HCT116 (cell line): ENCODE data around the gene PLPP2. TPM values are rescaled to one million over a fixed set of nuclear protein-coding genes. Genes with fewer than 3 reads are reported as not detected.

Experiments
- ATAC-seq: fragments of 200-7000 bp; cut with Tn5 transposase; 2 replicates; pipeline ENCODE4 v1.9.1; 2020; ENCODE audit warnings: mild to moderate bottlenecking, moderate library complexity
- BruUV-seq: library from RNA; stranded (reverse); fragments of 400-500 nt; replicated peaks from 2 replicates; lab custom pipeline; 2021; lab: Mats Ljungman, UMichigan
- CTCF ChIA-PET: fragments of 300-600 bp; sonication (Branson Sonifier 250); formaldehyde crosslinking; loops from one replicate; lab custom pipeline; 2021; ENCODE audit warnings: antibody characterized with exemption; lab: Charles Lee
- POLR2A ChIA-PET: fragments of 300-600, 350-600 bp; sonication (Branson Sonifier 250); formaldehyde crosslinking; loops from one replicate; lab custom pipeline; 2021; ENCODE audit warnings: antibody characterized with exemption; lab: Charles Lee
- RAD21 ChIA-PET, 2 experiments: fragments of 300-600 bp; sonication (Branson Sonifier 250); formaldehyde crosslinking; loops; one replicate each; lab custom pipeline; 2023; ENCODE audit warnings: low total read pairs in 2 of 2; ENCODE audit not compliant: uncharacterized antibody in 2 of 2, unreplicated experiment in 2 of 2, low non-redundant PET in 1 of 2; lab: Charles Lee
- DNase-seq: peaks from one replicate; pipeline ENCODE4 v3.0.0-alpha.2; 2010; ENCODE audit warnings: low read depth, low spot score
- H2AFZ ChIP-seq: fragments of 200-600 bp; shearing (Covaris generic), sonication (generic); 2 replicates; pipeline ENCODE4 v1.6.1; 2017; ENCODE audit warnings: low read depth, mixed run types, mixed read lengths, antibody characterized with exemption, low read length; ENCODE audit not compliant: poor library complexity, severe bottlenecking
- H3K27ac ChIP-seq: 2 replicates; pipeline ENCODE4 v1.5.1; 2012; ENCODE audit warnings: low read depth, low read length
- H3K27me3 ChIP-seq: fragments of 200-600 bp; sonication (generic); 2 replicates; pipeline ENCODE4 v1.6.1; 2016; ENCODE audit warnings: mixed run types, low read length, mixed read lengths; ENCODE audit not compliant: insufficient read depth
- H3K36me3 ChIP-seq, 2 experiments: fragments of 200-500 bp in 1 of 2; fragments of 200-600 bp in 1 of 2; sonication (Bioruptor generic) in 1 of 2; sonication (generic) in 1 of 2; 2 replicates each; pipeline versions ENCODE4 v1.5.1 to v1.6.1; 2014 to 2016; ENCODE audit warnings: low read length in 2 of 2, inconsistent platforms in 1 of 2, mixed read lengths in 1 of 2, mixed run types in 1 of 2; ENCODE audit not compliant: insufficient read depth in 2 of 2, control insufficient read depth in 1 of 2
- H3K4me1 ChIP-seq, 2 experiments: fragments of 200-600 bp in 1 of 2; sonication (generic) in 1 of 2; 2 replicates each; pipeline versions ENCODE4 v1.5.1 to v1.6.1; 2012 to 2017; ENCODE audit warnings: low read length in 2 of 2, inconsistent platforms in 1 of 2, mild to moderate bottlenecking in 1 of 2, mixed read lengths in 1 of 2, mixed run types in 1 of 2, moderate library complexity in 1 of 2; ENCODE audit not compliant: insufficient read depth in 2 of 2, control insufficient read depth in 1 of 2
- H3K4me2 ChIP-seq: fragments of 200-600 bp; sonication (generic); 2 replicates; pipeline ENCODE4 v1.6.1; 2017; ENCODE audit warnings: mixed run types, low read length, mixed read lengths
- H3K4me3 ChIP-seq, 2 experiments: fragments of 200-600 bp in 1 of 2; sonication (generic) in 1 of 2; replicated peaks in 1 of 2; 2 replicates each; pipeline ENCODE4 v1.5.1; 2011 to 2016; ENCODE audit warnings: low read length in 2 of 2, control low read depth in 1 of 2, low read depth in 1 of 2, mild to moderate bottlenecking in 1 of 2, mixed read lengths in 1 of 2, mixed run types in 1 of 2
- H3K79me2 ChIP-seq: fragments of 200-600 bp; sonication (generic); 2 replicates; pipeline ENCODE4 v1.6.1; 2017; ENCODE audit warnings: mild to moderate bottlenecking, mixed run types, low read length, moderate library complexity, mixed read lengths; ENCODE audit not compliant: insufficient read depth
- H3K9ac ChIP-seq: fragments of 200-600 bp; sonication (generic); 2 replicates; pipeline ENCODE4 v1.6.1; 2016; ENCODE audit warnings: low read length, mixed read lengths
- H3K9me2 ChIP-seq: fragments of 200-600 bp; sonication (generic), shearing (Covaris generic); 2 replicates; pipeline ENCODE4 v1.6.1; 2017; ENCODE audit warnings: mixed run types, mild to moderate bottlenecking, moderate library complexity; ENCODE audit not compliant: insufficient read depth
- H3K9me3 ChIP-seq, 2 experiments: fragments of 200-500 bp in 1 of 2; fragments of 200-600 bp in 1 of 2; sonication (Bioruptor generic) in 1 of 2; sonication (generic) in 1 of 2; 2 replicates each; pipeline ENCODE4 v1.6.1; 2014 to 2017; ENCODE audit warnings: low read length in 2 of 2, mixed read lengths in 2 of 2, inconsistent platforms in 1 of 2, low read depth in 1 of 2, mild to moderate bottlenecking in 1 of 2, mixed run types in 1 of 2, moderate library complexity in 1 of 2; ENCODE audit not compliant: control insufficient read depth in 1 of 2, insufficient read depth in 1 of 2
- H4K20me1 ChIP-seq: fragments of 200-600 bp; sonication (generic), shearing (Covaris generic); 2 replicates; pipeline ENCODE4 v1.6.1; 2017; ENCODE audit warnings: mixed run types, mild to moderate bottlenecking, moderate library complexity; ENCODE audit not compliant: insufficient read depth
- EGR1 ChIP-seq: IDR thresholded peaks from 2 replicates; pipeline ENCODE4 v1.6.1; 2012; ENCODE audit warnings: low read depth
- FOSL1 ChIP-seq: IDR thresholded peaks from 2 replicates; pipeline ENCODE4 v1.6.1; 2012; ENCODE audit warnings: low read depth
- POLR2A ChIP-seq: IDR thresholded peaks from 2 replicates; pipeline ENCODE4 v1.7.0; 2011; ENCODE audit warnings: borderline replicate concordance; ENCODE audit not compliant: insufficient read depth, insufficient read length; ENCODE audit errors: extremely low read depth
- RAD21 ChIP-seq: IDR thresholded peaks from 2 replicates; pipeline ENCODE4 v1.6.1; 2012; ENCODE audit warnings: low read depth, mild to moderate bottlenecking
- SIN3A ChIP-seq: IDR thresholded peaks from 2 replicates; pipeline ENCODE4 v1.6.1; 2012; ENCODE audit warnings: low read depth
- SRF ChIP-seq: IDR thresholded peaks from 2 replicates; pipeline ENCODE4 v1.6.1; 2012; ENCODE audit warnings: low read depth
- intact Hi-C: fragments of 100-400 bp; cut with micrococcal nuclease; formaldehyde crosslinking; loops from 2 replicates; pipeline ENCODE4 v1.10.0; 2022
- total RNA-seq: library from RNA; stranded (reverse); gene quantifications from one replicate; pipeline ENCODE4 v1.2.1, GENCODE V29; 2021; ENCODE audit not compliant: unreplicated experiment
- TF ChIP-seq, protein P1 (sequence below): IDR thresholded peaks from 2 replicates; pipeline ENCODE4 v1.6.1; 2012
- TF ChIP-seq, protein P2 (sequence below): IDR thresholded peaks from 2 replicates; pipeline ENCODE4 v1.6.1; 2012; ENCODE audit warnings: low read depth

The PLPP2 gene
- total RNA-seq, 1 experiment from 2014 or later = 128 TPM

DNA sequence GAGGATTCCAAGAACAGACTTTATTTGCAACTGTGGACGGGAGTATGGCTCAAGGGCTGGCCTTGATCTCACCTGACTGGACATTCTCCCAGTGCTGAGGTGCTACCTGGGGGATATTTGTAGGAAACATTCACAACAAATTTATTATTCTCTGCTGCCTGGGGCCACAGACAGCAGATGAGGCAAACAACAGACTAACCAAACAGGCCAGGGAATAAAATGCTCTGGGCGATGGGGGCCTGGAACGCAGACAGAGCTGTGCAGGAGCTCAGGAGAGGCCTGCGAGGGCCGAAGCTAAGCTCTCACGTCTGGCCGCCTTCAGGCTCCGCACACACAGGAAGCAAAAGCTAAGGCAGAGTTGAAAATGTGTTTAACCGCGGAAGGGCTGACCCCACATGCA, 7.8 kb downstream of the PLPP2 start:
- no peak for TF ChIP-seq POLR2A
- TF ChIP-seq SIN3A = no peak
- no peak for TF ChIP-seq RAD21
- TF ChIP-seq FOSL1 = no peak
- TF ChIP-seq, protein P1, sequence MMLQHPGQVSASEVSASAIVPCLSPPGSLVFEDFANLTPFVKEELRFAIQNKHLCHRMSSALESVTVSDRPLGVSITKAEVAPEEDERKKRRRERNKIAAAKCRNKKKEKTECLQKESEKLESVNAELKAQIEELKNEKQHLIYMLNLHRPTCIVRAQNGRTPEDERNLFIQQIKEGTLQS = no peak
- TF ChIP-seq, protein P2, sequence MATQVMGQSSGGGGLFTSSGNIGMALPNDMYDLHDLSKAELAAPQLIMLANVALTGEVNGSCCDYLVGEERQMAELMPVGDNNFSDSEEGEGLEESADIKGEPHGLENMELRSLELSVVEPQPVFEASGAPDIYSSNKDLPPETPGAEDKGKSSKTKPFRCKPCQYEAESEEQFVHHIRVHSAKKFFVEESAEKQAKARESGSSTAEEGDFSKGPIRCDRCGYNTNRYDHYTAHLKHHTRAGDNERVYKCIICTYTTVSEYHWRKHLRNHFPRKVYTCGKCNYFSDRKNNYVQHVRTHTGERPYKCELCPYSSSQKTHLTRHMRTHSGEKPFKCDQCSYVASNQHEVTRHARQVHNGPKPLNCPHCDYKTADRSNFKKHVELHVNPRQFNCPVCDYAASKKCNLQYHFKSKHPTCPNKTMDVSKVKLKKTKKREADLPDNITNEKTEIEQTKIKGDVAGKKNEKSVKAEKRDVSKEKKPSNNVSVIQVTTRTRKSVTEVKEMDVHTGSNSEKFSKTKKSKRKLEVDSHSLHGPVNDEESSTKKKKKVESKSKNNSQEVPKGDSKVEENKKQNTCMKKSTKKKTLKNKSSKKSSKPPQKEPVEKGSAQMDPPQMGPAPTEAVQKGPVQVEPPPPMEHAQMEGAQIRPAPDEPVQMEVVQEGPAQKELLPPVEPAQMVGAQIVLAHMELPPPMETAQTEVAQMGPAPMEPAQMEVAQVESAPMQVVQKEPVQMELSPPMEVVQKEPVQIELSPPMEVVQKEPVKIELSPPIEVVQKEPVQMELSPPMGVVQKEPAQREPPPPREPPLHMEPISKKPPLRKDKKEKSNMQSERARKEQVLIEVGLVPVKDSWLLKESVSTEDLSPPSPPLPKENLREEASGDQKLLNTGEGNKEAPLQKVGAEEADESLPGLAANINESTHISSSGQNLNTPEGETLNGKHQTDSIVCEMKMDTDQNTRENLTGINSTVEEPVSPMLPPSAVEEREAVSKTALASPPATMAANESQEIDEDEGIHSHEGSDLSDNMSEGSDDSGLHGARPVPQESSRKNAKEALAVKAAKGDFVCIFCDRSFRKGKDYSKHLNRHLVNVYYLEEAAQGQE = no peak
- TF ChIP-seq EGR1 = no peak
- TF ChIP-seq SRF = no peak
- DNase-seq (no peak), ATAC-seq (no peak)
- Histone ChIP-seq H3K9me3 (no peaks in the 10 kb centered on the region), H2AFZ (no peak overlapping the region), H3K36me3 (peaks cover 27 to 42% of the 10 kb centered on the region in 2 experiments; a peak in 3 of 4 replicates), H3K9ac (no peak overlapping the region), H3K4me2 (no peak overlapping the region), H3K27ac (no peak overlapping the region), H3K4me3 (no peak overlapping the region), H3K9me2 (no peaks in the 10 kb centered on the region), H3K4me1 (peaks cover 0 to under 1% of the 10 kb centered on the region in 2 experiments; a peak in 1 of 4 replicates), H3K79me2 (peaks cover 40% of the 10 kb centered on the region), H3K27me3 (no peaks in the 10 kb centered on the region), H4K20me1 (no peaks in the 10 kb centered on the region)
- RAD21 ChIA-PET = no interaction called here
- BruUV-seq = no TSS peak
- CTCF ChIA-PET = no interaction called here
- intact Hi-C loops = no loop called here
- POLR2A ChIA-PET = no interaction called here
